Loucy (cell line): ENCODE measurements around the gene CAPN9.

Experiments used
- EZH2phosphoT487 ChIP-seq: fragments of 200-600 bp; IDR thresholded peaks from 2 replicates; pipeline ENCODE4 v1.6.1; 2018; ENCODE audit warnings: antibody characterized with exemption, mild to moderate bottlenecking, moderate library complexity, borderline replicate concordance
- TF ChIP-seq, protein P1 (sequence below): fragments of 200-600 bp; sonication (generic); conservative IDR thresholded peaks from 2 replicates; pipeline ENCODE4 v1.5.1; 2014; ENCODE audit warnings: mild to moderate bottlenecking, antibody characterized with exemption, low read length

DNA sequence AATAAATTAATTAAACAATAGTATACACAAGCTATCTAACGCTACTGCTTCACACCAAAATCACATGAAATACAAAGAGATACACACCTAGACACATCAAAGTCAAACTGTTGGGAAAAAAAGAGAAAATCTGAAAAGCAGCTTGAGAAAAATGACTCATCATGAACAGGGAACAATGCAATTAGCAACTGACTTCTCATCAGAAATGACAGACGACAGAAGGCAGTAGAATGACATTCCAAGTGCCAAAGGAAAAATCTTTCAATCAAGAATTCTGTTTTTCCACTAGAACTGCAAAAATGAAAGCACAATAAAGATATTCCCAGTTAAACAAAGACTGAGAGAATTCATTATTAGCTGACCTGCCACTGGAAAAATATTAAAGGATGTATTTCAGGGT, 57.2 kb downstream of the CAPN9 start:
- TF ChIP-seq, protein P1, sequence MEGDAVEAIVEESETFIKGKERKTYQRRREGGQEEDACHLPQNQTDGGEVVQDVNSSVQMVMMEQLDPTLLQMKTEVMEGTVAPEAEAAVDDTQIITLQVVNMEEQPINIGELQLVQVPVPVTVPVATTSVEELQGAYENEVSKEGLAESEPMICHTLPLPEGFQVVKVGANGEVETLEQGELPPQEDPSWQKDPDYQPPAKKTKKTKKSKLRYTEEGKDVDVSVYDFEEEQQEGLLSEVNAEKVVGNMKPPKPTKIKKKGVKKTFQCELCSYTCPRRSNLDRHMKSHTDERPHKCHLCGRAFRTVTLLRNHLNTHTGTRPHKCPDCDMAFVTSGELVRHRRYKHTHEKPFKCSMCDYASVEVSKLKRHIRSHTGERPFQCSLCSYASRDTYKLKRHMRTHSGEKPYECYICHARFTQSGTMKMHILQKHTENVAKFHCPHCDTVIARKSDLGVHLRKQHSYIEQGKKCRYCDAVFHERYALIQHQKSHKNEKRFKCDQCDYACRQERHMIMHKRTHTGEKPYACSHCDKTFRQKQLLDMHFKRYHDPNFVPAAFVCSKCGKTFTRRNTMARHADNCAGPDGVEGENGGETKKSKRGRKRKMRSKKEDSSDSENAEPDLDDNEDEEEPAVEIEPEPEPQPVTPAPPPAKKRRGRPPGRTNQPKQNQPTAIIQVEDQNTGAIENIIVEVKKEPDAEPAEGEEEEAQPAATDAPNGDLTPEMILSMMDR, result no peak
- TF ChIP-seq EZH2phosphoT487, result no peak
